NK-92 (cell line): ENCODE measurements around the gene FARSB.

Experiments
- DNase-seq: peaks from one replicate; lab custom pipeline; 2025; ENCODE audit not compliant: unreplicated experiment; lab: John Stamatoyannopoulos, UW

The FARSB gene

GRCh38 chr2:222668494-222669154, 12.7 kb upstream of the FARSB start:
- no peak for DNase-seq

- DNase-seq = no peak
Observed at GRCh38 chr2:222663479-222663878, 7.6 kb upstream of the FARSB start.

GRCh38 chr2:222656526-222657446, 894 bp upstream of the FARSB start:
- no peak for DNase-seq

GRCh38 chr2:222653280-222653679, 2.6 kb downstream of the FARSB start:
- no peak for DNase-seq

- DNase-seq = no peak
Observed at GRCh38 chr2:222652491-222653255, 3.2 kb downstream of the FARSB start.

- no peak for DNase-seq
Observed at GRCh38 chr2:222651718-222652418, 4.0 kb downstream of the FARSB start.

- DNase-seq = no peak
Observed at GRCh38 chr2:222649801-222650200, 6.1 kb downstream of the FARSB start.

GRCh38 chr2:222646008-222646407, 9.9 kb downstream of the FARSB start:
- DNase-seq = no peak

GRCh38 chr2:222643134-222643533, 12.8 kb downstream of the FARSB start:
- DNase-seq = no peak

GRCh38 chr2:222641336-222641735, 14.6 kb downstream of the FARSB start:
- no peak for DNase-seq

- DNase-seq = no peak
Observed at GRCh38 chr2:222637067-222637466, 18.8 kb downstream of the FARSB start.

- DNase-seq = no peak
Observed at GRCh38 chr2:222635295-222635694, 20.6 kb downstream of the FARSB start.

GRCh38 chr2:222627764-222628163, 28.1 kb downstream of the FARSB start:
- DNase-seq = no peak

- DNase-seq = no peak
Observed at GRCh38 chr2:222623756-222624309, 32.1 kb downstream of the FARSB start.

GRCh38 chr2:222622910-222623309, 33.0 kb downstream of the FARSB start:
- DNase-seq = no peak

GRCh38 chr2:222621893-222622292, 34.0 kb downstream of the FARSB start:
- DNase-seq = no peak

GRCh38 chr2:222615320-222615719, 40.6 kb downstream of the FARSB start:
- no peak for DNase-seq

GRCh38 chr2:222613715-222614331, 42.1 kb downstream of the FARSB start:
- DNase-seq = no peak

GRCh38 chr2:222611684-222612083, 44.2 kb downstream of the FARSB start:
- no peak for DNase-seq

- DNase-seq = no peak
Observed at GRCh38 chr2:222610746-222611145, 45.1 kb downstream of the FARSB start.
